NCI-H2081 (cell line): Measurements from ENCODE around the gene ACLY.
"Not testable (repeated sequence)": the region's sequence is repeated elsewhere in the genome, so short reads cannot be mapped to it uniquely, and the experiment has no call there.

Source experiments
- DNase-seq, 2 experiments: peaks; one replicate each; lab custom pipeline; 2025; lab: John Stamatoyannopoulos, UW

Gene ACLY

DNA sequence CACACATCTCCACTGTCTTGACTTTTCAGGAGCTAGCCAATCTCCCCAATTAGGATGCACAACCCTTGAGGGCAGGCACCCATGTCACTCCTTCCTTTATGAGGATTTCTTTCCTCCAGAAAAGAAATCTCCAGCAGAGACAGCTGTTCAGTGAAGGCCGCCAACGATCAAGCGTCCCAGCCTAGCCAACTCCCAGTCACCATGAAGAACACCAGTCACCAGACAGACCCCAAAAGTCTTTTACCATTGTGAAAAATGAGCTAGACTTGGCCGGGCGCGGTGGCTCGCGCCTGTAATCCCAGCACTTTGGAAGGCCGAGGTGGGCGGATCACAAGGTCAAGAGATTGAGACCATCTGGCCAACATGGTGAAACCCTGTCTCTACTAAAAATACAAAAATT is 88.8 kb downstream of the ACLY start:
- not testable (repeated sequence) for DNase-seq

DNA sequence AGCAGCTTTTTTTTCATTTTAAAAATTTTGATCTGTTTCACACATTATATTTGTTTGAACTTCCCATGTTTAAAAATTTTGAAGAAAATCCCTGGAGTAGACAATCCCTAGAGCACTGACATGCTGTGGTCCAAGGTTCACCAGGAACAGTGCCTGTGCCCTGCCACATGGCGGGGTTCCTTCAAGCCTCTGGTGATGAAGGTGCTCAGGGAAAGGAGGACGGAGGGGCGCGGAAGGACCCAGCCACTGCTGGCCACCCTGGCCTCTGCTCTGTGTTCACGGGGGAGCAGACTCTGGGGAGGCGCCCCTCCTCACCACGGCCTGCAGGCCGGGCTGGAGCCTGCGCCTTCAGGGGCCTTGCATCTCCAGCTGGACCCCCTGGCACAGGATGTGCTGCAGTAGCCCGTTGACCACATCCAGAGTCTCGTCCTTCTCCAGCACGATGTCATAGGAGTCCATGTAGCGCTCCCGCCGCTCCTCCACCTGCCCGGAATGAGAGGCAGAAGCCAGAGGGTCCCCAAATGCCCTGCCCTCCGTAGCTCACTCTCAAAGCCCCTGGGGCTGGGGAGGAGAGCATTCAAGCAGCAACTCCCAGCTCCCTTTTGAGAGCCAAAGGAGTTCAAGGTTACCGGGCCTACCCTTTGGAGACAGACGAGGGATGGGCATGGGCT is 93.4 kb downstream of the ACLY start:
- DNase-seq = no peak

GRCh38 chr17:41824086-41824485 is 94.7 kb downstream of the ACLY start:
- DNase-seq = no peak

GRCh38 chr17:41823580-41823979 is 95.2 kb downstream of the ACLY start:
- no peak for DNase-seq

GRCh38 chr17:41823141-41823524 is 95.6 kb downstream of the ACLY start:
- DNase-seq = no peak

DNA sequence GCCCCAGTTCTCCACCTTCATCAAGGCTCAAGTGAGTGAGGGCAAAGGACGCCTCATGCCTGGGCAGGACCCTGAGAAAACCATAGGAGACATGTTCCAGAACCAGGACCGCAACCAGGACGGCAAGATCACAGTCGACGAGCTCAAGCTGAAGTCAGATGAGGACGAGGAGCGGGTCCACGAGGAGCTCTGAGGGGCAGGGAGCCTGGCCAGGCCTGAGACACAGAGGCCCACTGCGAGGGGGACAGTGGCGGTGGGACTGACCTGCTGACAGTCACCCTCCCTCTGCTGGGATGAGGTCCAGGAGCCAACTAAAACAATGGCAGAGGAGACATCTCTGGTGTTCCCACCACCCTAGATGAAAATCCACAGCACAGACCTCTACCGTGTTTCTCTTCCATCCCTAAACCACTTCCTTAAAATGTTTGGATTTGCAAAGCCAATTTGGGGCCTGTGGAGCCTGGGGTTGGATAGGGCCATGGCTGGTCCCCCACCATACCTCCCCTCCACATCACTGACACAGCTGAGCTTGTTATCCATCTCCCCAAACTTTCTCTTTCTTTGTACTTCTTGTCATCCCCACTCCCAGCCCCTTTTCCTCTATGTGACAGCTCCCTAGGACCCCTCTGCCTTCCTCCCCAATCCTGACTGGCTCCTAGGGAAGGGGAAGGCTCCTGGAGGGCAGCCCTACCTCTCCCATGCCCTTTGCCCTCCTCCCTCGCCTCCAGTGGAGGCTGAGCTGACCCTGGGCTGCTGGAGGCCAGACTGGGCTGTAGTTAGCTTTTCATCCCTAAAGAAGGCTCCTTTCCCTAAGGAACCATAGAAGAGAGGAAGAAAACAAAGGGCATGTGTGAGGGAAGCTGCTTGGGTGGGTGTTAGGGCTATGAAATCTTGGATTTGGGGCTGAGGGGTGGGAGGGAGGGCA is 96.3 kb downstream of the ACLY start:
- no peak for DNase-seq

- DNase-seq = no peak
Measured at GRCh38 chr17:41821776-41822175, 97.0 kb downstream of the ACLY start.

DNA sequence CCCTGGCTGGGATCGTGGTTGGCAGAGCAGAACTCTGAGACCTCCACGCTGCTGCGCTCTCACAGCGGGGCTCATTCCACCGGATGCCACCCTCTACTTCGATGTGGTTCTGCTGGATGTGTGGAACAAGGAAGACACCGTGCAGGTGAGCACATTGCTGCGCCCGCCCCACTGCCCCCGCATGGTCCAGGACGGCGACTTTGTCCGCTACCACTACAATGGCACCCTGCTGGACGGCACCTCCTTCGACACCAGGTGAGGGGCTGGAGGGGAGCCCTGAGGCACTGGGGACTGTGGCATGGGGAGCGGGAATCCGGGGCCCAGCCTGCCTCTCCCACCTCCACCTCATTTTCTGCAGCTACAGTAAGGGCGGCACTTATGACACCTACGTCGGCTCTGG is 100.7 kb downstream of the ACLY start:
- no peak for DNase-seq
